ENCODE results near the gene CADPS2.

CADPS2 gene

DNA sequence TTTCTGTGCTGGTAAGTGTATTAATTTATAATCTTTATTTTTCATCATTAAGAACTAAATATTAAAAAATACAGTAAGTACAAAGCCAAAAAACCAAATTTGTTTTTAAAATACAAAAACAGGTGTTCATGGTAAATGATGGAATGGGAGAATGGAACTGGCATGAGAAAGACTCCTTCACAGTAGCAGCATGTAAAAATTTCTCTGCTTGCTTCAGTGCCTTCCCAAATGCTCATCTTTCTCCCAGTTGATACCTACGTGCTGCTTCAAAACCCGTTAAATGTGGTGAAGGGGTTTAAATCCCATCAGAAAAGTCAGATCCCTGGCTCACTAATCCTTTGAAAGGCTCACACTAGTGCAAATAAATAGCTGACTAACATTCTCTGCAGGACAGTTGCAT lies 191.6 kb downstream of the CADPS2 start:
- Histone ChIP-seq H3K4me1 (ENCODE audit: low read length) (no peaks in the 10 kb centered on the region), H3F3A (ENCODE audit: insufficient read depth, low read length) (no peaks in the 10 kb centered on the region), H3K79me2 (ENCODE audit: low read length) (peaks cover 10% of the 10 kb centered on the region; the same call in 1 of the 2 replicates), H3K9me2 (replicated peaks; ENCODE audit: insufficient read depth, low read length) (no peaks in the 10 kb centered on the region), H2AFZ (ENCODE audit: low read length) (no peak overlapping the region), H3K27ac (ENCODE audit: low read length) (no peak overlapping the region), H3K9ac (ENCODE audit: low read length) (no peak overlapping the region), H3K36me3 (replicated peaks; ENCODE audit: insufficient read depth, low read length) (peaks cover 5% of the 10 kb centered on the region; the same call in 1 of the 2 replicates), H3K27me3 (replicated peaks; ENCODE audit: insufficient read depth, low read length) (no peaks in the 10 kb centered on the region), H3K4me3 (ENCODE audit: low read length) (no peak overlapping the region), H3K9me3 (replicated peaks; ENCODE audit: insufficient read depth, low read length) (no peaks in the 10 kb centered on the region), H4K20me1 (ENCODE audit: insufficient read depth, low read length) (no peaks in the 10 kb centered on the region), H3K4me2 (ENCODE audit: low read depth, low read length) (no peak overlapping the region)
- no peak for TF ChIP-seq EZH2 (optimal IDR thresholded peaks at IDR 0.05; ENCODE audit: low read depth, low read length)
- TF ChIP-seq EZH2phosphoT487 (IDR thresholded peaks at IDR 0.05; ENCODE audit: low read length): no peak
- TF ChIP-seq, protein P1, sequence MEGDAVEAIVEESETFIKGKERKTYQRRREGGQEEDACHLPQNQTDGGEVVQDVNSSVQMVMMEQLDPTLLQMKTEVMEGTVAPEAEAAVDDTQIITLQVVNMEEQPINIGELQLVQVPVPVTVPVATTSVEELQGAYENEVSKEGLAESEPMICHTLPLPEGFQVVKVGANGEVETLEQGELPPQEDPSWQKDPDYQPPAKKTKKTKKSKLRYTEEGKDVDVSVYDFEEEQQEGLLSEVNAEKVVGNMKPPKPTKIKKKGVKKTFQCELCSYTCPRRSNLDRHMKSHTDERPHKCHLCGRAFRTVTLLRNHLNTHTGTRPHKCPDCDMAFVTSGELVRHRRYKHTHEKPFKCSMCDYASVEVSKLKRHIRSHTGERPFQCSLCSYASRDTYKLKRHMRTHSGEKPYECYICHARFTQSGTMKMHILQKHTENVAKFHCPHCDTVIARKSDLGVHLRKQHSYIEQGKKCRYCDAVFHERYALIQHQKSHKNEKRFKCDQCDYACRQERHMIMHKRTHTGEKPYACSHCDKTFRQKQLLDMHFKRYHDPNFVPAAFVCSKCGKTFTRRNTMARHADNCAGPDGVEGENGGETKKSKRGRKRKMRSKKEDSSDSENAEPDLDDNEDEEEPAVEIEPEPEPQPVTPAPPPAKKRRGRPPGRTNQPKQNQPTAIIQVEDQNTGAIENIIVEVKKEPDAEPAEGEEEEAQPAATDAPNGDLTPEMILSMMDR (IDR thresholded peaks at IDR 0.05; ENCODE audit: low read length): no peak
- DNase-seq: no peak

DNA sequence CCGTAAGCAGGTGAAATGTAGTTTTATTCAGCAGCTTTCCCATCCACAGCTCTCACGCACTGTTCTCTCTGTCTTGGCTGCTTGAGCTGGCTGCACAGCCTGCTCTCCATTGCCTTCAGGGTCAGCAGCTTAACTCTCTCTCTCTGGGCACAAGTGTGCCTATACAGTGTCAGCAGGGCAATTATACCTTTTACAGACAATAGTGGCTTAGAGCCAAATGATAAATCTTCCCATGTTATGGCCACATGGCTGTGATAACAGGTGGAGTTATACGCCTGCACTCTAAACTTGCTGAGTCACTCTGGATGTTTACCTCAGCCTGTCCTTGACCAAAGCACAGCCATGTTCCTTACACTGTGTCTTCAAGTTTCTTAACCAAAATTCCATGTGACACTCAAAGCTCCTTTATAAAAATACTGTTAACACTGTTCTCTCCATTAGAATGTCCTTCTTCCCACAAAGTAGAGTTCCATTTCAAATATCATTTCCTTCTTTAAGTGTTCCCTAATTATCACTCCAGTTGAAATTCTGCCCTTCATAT lies 193.4 kb downstream of the CADPS2 start:
- H3K4me3 ChIP-seq (ENCODE audit: low read length): no peak overlapping the region
- H3K79me2 ChIP-seq (ENCODE audit: low read length): peaks cover 10% of the 10 kb centered on the region; the same call in 1 of the 2 replicates
- no peak for TF ChIP-seq EZH2 (optimal IDR thresholded peaks at IDR 0.05; ENCODE audit: low read depth, low read length)
- TF ChIP-seq EZH2phosphoT487 (IDR thresholded peaks at IDR 0.05; ENCODE audit: low read length): no peak
- TF ChIP-seq, protein P1 (IDR thresholded peaks at IDR 0.05; ENCODE audit: low read length): no peak
- no peaks in the 10 kb centered on the region for H4K20me1 ChIP-seq (ENCODE audit: insufficient read depth, low read length)
- no peaks in the 10 kb centered on the region for H3F3A ChIP-seq (ENCODE audit: insufficient read depth, low read length)
- H3K36me3 ChIP-seq (replicated peaks; ENCODE audit: insufficient read depth, low read length): peaks cover 5% of the 10 kb centered on the region; the same call in 1 of the 2 replicates
- H3K9ac ChIP-seq (ENCODE audit: low read length): no peak overlapping the region
- no peak overlapping the region for H3K27ac ChIP-seq (ENCODE audit: low read length)
- H3K27me3 ChIP-seq (replicated peaks; ENCODE audit: insufficient read depth, low read length): no peaks in the 10 kb centered on the region
- no peak for DNase-seq
- H3K9me3 ChIP-seq (replicated peaks; ENCODE audit: insufficient read depth, low read length): no peaks in the 10 kb centered on the region
- no peak overlapping the region for H2AFZ ChIP-seq (ENCODE audit: low read length)
- no peaks in the 10 kb centered on the region for H3K4me1 ChIP-seq (ENCODE audit: low read length)
- no peaks in the 10 kb centered on the region for H3K9me2 ChIP-seq (replicated peaks; ENCODE audit: insufficient read depth, low read length)
- no peak overlapping the region for H3K4me2 ChIP-seq (ENCODE audit: low read depth, low read length)

DNA sequence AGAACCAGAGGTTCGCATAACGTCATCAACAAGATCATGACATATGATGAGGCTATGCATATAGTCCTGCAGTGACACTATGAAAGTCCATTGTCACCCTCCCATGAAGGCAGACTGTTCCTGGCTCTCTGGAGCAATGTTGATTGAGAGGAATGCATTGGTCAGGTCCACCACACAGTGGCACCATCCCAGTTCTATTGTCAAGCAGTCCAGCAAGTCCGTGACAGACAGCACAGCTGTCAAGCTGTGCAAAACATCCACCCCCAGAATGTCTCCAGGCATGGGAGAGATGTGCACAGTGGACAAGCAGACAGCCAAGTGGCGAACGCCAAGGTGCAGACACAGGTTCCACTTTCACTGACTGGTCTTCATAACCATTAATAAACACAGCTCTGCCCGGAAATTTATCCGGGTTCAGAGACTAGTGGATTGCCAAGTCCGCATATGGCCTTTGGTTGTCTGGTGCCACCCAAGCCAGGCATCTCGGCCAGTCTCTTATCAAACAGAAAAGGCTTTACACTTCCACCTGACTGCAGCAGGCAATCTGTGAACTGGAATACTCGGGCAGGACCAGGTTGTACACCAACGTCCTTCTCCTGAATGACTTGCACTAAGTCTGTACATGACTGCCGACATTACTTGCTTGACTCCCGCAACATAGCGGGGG lies 194.6 kb downstream of the CADPS2 start:
- H3K9me3 ChIP-seq (replicated peaks; ENCODE audit: insufficient read depth, low read length): no peaks in the 10 kb centered on the region
- no peaks in the 10 kb centered on the region for H3K9me2 ChIP-seq (replicated peaks; ENCODE audit: insufficient read depth, low read length)
- TF ChIP-seq, protein P1 (IDR thresholded peaks at IDR 0.05; ENCODE audit: low read length): no peak
- TF ChIP-seq EZH2 (optimal IDR thresholded peaks at IDR 0.05; ENCODE audit: low read depth, low read length): no peak
- TF ChIP-seq EZH2phosphoT487 (IDR thresholded peaks at IDR 0.05; ENCODE audit: low read length): no peak
- peaks cover 10% of the 10 kb centered on the region; the same call in 1 of the 2 replicates for H3K79me2 ChIP-seq (ENCODE audit: low read length)
- H3K27me3 ChIP-seq (replicated peaks; ENCODE audit: insufficient read depth, low read length): no peaks in the 10 kb centered on the region
- H3K4me2 ChIP-seq (ENCODE audit: low read depth, low read length): no peak overlapping the region
- H3K27ac ChIP-seq (ENCODE audit: low read length): no peak overlapping the region
- DNase-seq: no peak
- H3F3A ChIP-seq (ENCODE audit: insufficient read depth, low read length): no peaks in the 10 kb centered on the region
- H3K9ac ChIP-seq (ENCODE audit: low read length): no peak overlapping the region
- H4K20me1 ChIP-seq (ENCODE audit: insufficient read depth, low read length): no peaks in the 10 kb centered on the region
- no peaks in the 10 kb centered on the region for H3K4me1 ChIP-seq (ENCODE audit: low read length)
- H3K4me3 ChIP-seq (ENCODE audit: low read length): no peak overlapping the region
- peaks cover 5% of the 10 kb centered on the region; the same call in 1 of the 2 replicates for H3K36me3 ChIP-seq (replicated peaks; ENCODE audit: insufficient read depth, low read length)
- H2AFZ ChIP-seq (ENCODE audit: low read length): no peak overlapping the region

All from MM.1S (cell line).